Mesenchymal stem cell (in vitro differentiated cells and primary cell): ENCODE data around the gene PLCB1.

Source experiments
- DNase-seq: peaks from one replicate; pipeline ENCODE4 v3.0.0-alpha.2; 2013
- H2AFZ ChIP-seq: one replicate; pipeline ENCODE4 v1.6.1; 2013; ENCODE audit warnings: low read depth, mild to moderate bottlenecking, control low read depth, inconsistent platforms, low read length, moderate library complexity
- H2AK5ac ChIP-seq: 2 replicates; pipeline ENCODE4 v1.6.1; 2013; ENCODE audit warnings: low read length, moderate library complexity, mild to moderate bottlenecking, inconsistent platforms; ENCODE audit not compliant: severe bottlenecking
- H2BK120ac ChIP-seq: one replicate; pipeline ENCODE4 v1.6.1; 2013; ENCODE audit warnings: low read depth, mild to moderate bottlenecking, inconsistent platforms, low read length, moderate library complexity
- H2BK12ac ChIP-seq, 2 experiments: one replicate each; pipeline ENCODE4 v1.6.1; 2013; ENCODE audit warnings: inconsistent platforms in 2 of 2, low read length in 2 of 2, mild to moderate bottlenecking in 2 of 2, moderate library complexity in 2 of 2, control low read depth in 1 of 2
- H2BK15ac ChIP-seq: one replicate; pipeline ENCODE4 v1.6.1; 2013; ENCODE audit warnings: mild to moderate bottlenecking, low read depth, inconsistent platforms; ENCODE audit not compliant: poor library complexity, severe bottlenecking
- H2BK5ac ChIP-seq: 2 replicates; pipeline ENCODE4 v1.6.1; 2013; ENCODE audit warnings: low read depth, mild to moderate bottlenecking, low read length, control low read depth, inconsistent platforms; ENCODE audit not compliant: poor library complexity, severe bottlenecking
- H3K14ac ChIP-seq, 2 experiments: one replicate each; pipeline ENCODE4 v1.6.1; 2013; ENCODE audit warnings: inconsistent platforms in 2 of 2, low read length in 2 of 2, control low read depth in 1 of 2, mild to moderate bottlenecking in 1 of 2, moderate library complexity in 1 of 2
- H3K18ac ChIP-seq, 2 experiments: one replicate each; pipeline ENCODE4 v1.6.1; 2013; ENCODE audit warnings: inconsistent platforms in 2 of 2, low read length in 2 of 2, control low read depth in 1 of 2, low read depth in 1 of 2, mild to moderate bottlenecking in 1 of 2
- H3K23ac ChIP-seq, 2 experiments: one replicate each; pipeline ENCODE4 v1.6.1; 2013; ENCODE audit warnings: inconsistent platforms in 2 of 2, low read length in 2 of 2, mild to moderate bottlenecking in 2 of 2, moderate library complexity in 2 of 2, control low read depth in 1 of 2
- H3K27ac ChIP-seq: 2 replicates; pipeline ENCODE4 v1.5.1; 2013; ENCODE audit warnings: mild to moderate bottlenecking, moderate library complexity, low read length, control low read depth, inconsistent platforms; ENCODE audit not compliant: poor library complexity, severe bottlenecking
- H3K27me3 ChIP-seq, 2 experiments: 2 replicates each; pipeline versions ENCODE4 v1.6.1 to v1.7.0; 2013; ENCODE audit warnings: low read length in 2 of 2, mild to moderate bottlenecking in 2 of 2, moderate library complexity in 2 of 2, control low read depth in 1 of 2, inconsistent platforms in 1 of 2; ENCODE audit not compliant: control insufficient read depth in 1 of 2, insufficient read depth in 1 of 2
- H3K36me3 ChIP-seq, 2 experiments: 2 replicates each; pipeline versions ENCODE4 v1.6.1 to v1.7.0; 2013; ENCODE audit warnings: low read length in 2 of 2, control low read depth in 1 of 2, inconsistent platforms in 1 of 2, low read depth in 1 of 2, mild to moderate bottlenecking in 1 of 2; ENCODE audit not compliant: insufficient read depth in 2 of 2, control insufficient read depth in 1 of 2
- H3K4ac ChIP-seq, 2 experiments: one replicate each; pipeline ENCODE4 v1.6.1; 2013; ENCODE audit warnings: inconsistent platforms in 2 of 2, low read length in 2 of 2, mild to moderate bottlenecking in 2 of 2, moderate library complexity in 2 of 2, control low read depth in 1 of 2, low read depth in 1 of 2
- H3K4me1 ChIP-seq: 2 replicates; pipeline ENCODE4 v1.6.1; 2013; ENCODE audit warnings: low read depth, low read length, control low read depth; ENCODE audit not compliant: control insufficient read depth, insufficient read depth
- H3K4me2 ChIP-seq: 2 replicates; pipeline ENCODE4 v1.6.1; 2013; ENCODE audit warnings: low read length, mild to moderate bottlenecking, inconsistent platforms; ENCODE audit not compliant: poor library complexity, severe bottlenecking
- H3K4me3 ChIP-seq, 2 experiments: 2 replicates each; pipeline versions ENCODE4 v1.5.1 to v1.7.0; 2013; ENCODE audit warnings: low read length in 2 of 2, mild to moderate bottlenecking in 2 of 2, control low read depth in 1 of 2, low read depth in 1 of 2; ENCODE audit not compliant: insufficient read depth in 1 of 2
- H3K79me1 ChIP-seq: replicated peaks from 2 replicates; pipeline ENCODE4 v1.6.1; 2013; ENCODE audit warnings: mild to moderate bottlenecking, control low read depth, low read length, inconsistent platforms; ENCODE audit not compliant: poor library complexity, severe bottlenecking
- H3K9ac ChIP-seq: 2 replicates; pipeline ENCODE4 v1.7.0; 2013; ENCODE audit warnings: mild to moderate bottlenecking, low read length, moderate library complexity
- H3K9me3 ChIP-seq: 2 replicates; pipeline ENCODE4 v1.7.0; 2013; ENCODE audit warnings: mild to moderate bottlenecking, low read length; ENCODE audit not compliant: control insufficient read depth
- H4K8ac ChIP-seq: one replicate; pipeline ENCODE4 v1.6.1; 2013; ENCODE audit warnings: inconsistent platforms, mild to moderate bottlenecking, low read length, moderate library complexity
- H4K91ac ChIP-seq: one replicate; pipeline ENCODE4 v1.6.1; 2013; ENCODE audit warnings: mild to moderate bottlenecking, low read length, inconsistent platforms
- WGBS: methylation state at CpG from one replicate; pipeline ENCODE4 v1.1.7; 2013; ENCODE audit warnings: mixed read lengths; 5-methylcytosine and 5-hydroxymethylcytosine counted together

PLCB1 gene

DNA sequence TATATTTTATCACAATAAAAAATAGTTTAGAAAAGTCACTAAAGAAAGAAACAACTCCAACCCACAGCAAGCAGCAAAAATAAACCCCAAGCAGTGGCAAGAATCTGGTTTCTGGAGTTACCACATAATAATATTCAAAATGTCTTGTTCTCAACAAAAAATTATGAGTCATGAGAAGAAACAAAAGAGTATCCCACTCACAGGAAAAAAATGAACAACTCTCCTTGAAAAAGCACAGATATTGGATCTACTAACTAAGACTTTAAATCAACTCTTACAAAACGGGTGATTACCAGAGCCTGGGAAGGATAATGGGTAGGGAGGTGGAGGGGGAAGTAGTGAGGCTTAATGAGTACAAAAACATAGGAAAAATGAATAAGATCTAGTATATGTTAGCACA lies 425.6 kb downstream of the PLCB1 start:
- Histone ChIP-seq H3K36me3 (no peaks in the 10 kb centered on the region), H3K14ac (no peak overlapping the region), H3K27ac (no peak overlapping the region), H2AFZ (no peak overlapping the region), H3K23ac (no peak overlapping the region), H2BK12ac (no peak overlapping the region), H4K91ac (no peak overlapping the region), H3K9me3 (peaks cover 18% of the 10 kb centered on the region), H3K79me1 (no peaks in the 10 kb centered on the region), H3K4me1 (no peaks in the 10 kb centered on the region), H2BK15ac (no peak overlapping the region), H3K27me3 (no peaks in the 10 kb centered on the region), H4K8ac (no peak overlapping the region), H2BK120ac (no peak overlapping the region), H2AK5ac (no peak overlapping the region), H3K9ac (peak overlapping the region; percentile 27), H3K4ac (no peak overlapping the region), H3K4me3 (no peak overlapping the region), H3K18ac (no peak overlapping the region), H3K4me2 (no peak overlapping the region), H2BK5ac (no peak overlapping the region)
- WGBS, result no CpG with 5 or more reads among the region's 1 CpG
- DNase-seq, result no peak

DNA sequence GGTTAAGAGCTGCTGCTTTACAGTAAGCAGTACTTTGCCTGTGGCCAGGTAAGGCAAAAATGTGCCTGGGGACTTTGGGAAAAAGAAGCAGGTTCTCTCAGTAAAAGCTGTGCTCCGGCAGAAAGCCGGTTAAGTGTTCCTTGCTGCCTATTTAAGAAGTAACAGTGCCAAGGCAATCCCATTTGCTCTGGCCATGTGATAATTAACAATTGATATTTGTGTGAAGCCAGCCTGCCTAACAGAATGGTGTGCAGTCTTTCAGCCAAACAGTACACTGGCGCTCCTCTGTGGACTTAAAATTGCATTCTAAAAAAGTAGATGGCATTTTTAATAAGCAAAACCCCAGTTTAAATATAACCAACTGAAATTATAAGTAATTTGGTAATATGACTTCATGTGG lies 430.3 kb downstream of the PLCB1 start:
- Histone ChIP-seq H3K27ac (no peak overlapping the region), H2BK15ac (no peak overlapping the region), H3K14ac (no peak overlapping the region), H3K4me1 (no peaks in the 10 kb centered on the region), H3K9me3 (peaks cover 10% of the 10 kb centered on the region), H2AFZ (no peak overlapping the region), H4K8ac (no peak overlapping the region), H3K4me2 (no peak overlapping the region), H2BK120ac (no peak overlapping the region), H4K91ac (no peak overlapping the region), H3K79me1 (no peaks in the 10 kb centered on the region), H3K23ac (no peak overlapping the region), H2BK5ac (no peak overlapping the region), H3K9ac (no peak overlapping the region), H2AK5ac (no peak overlapping the region), H3K27me3 (no peaks in the 10 kb centered on the region), H2BK12ac (no peak overlapping the region), H3K18ac (no peak overlapping the region), H3K4me3 (no peak overlapping the region), H3K36me3 (no peaks in the 10 kb centered on the region), H3K4ac (no peak overlapping the region)
- no peak for DNase-seq
- WGBS, result 86% methylated on average over 2 of the region's 3 CpGs

DNA sequence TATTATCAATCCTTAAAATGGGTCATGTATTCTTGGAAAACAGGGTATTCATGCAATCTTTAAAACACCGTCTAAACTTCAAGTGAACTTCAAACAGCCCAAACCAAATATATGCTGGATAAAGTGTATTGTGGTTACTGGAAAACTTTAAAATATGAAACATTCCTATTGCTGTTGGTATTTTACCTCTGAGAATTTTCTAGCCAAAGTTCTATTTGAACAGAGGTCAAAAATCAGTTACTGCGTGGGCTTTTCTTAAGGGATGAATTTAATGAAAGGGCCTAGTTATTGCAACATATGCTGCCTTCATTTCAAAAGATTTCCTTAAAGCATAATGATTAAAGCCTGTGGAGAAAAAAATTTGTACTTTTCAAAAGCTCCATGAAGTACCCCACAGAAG lies 436.0 kb downstream of the PLCB1 start:
- H2AFZ ChIP-seq, result no peak overlapping the region
- no peaks in the 10 kb centered on the region for H3K79me1 ChIP-seq
- H3K4ac ChIP-seq, result no peak overlapping the region
- no CpG with 5 or more reads among the region's 2 CpGs for WGBS
- H3K14ac ChIP-seq, result no peak overlapping the region
- no peak for DNase-seq
- H3K4me3 ChIP-seq, result no peak overlapping the region
- no peaks in the 10 kb centered on the region for H3K9me3 ChIP-seq
- H3K23ac ChIP-seq, result no peak overlapping the region
- no peak overlapping the region for H2BK5ac ChIP-seq
- no peak overlapping the region for H2BK15ac ChIP-seq
- H2BK120ac ChIP-seq, result no peak overlapping the region
- H3K9ac ChIP-seq, result peak overlapping the region; percentile 63
- no peak overlapping the region for H3K27ac ChIP-seq
- H3K36me3 ChIP-seq, result no peaks in the 10 kb centered on the region
- no peak overlapping the region for H2BK12ac ChIP-seq
- H2AK5ac ChIP-seq, result no peak overlapping the region
- H3K18ac ChIP-seq, result no peak overlapping the region
- no peak overlapping the region for H4K8ac ChIP-seq
- no peaks in the 10 kb centered on the region for H3K27me3 ChIP-seq
- no peak overlapping the region for H4K91ac ChIP-seq
- H3K4me1 ChIP-seq, result no peaks in the 10 kb centered on the region
- no peak overlapping the region for H3K4me2 ChIP-seq

DNA sequence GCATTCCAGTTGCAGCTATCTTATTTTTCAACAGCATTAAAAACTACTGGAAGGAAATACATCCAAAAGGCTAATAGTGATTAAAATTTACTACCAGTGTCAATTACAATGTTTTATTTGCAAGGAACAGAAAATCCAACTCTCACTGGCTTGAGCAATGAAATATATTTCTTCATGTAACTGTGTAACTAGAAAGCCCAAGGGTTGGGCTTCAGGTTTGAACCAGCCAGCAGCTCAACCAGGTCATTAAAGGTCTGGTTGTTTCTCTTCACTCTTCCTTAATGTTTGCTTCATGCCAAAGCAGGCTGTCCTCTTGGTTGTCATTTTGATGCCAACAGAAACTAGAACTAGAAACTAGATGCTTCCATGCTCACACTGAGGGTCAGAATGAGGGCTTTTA lies 437.7 kb downstream of the PLCB1 start:
- Histone ChIP-seq H3K4me2 (no peak overlapping the region), H3K4ac (no peak overlapping the region), H2BK5ac (no peak overlapping the region), H2BK120ac (no peak overlapping the region), H2AK5ac (no peak overlapping the region), H2AFZ (no peak overlapping the region), H3K4me1 (no peaks in the 10 kb centered on the region), H3K18ac (no peak overlapping the region), H4K91ac (no peak overlapping the region), H3K14ac (no peak overlapping the region), H3K27me3 (no peaks in the 10 kb centered on the region), H3K36me3 (no peaks in the 10 kb centered on the region), H3K9ac (no peak overlapping the region), H2BK12ac (no peak overlapping the region), H2BK15ac (no peak overlapping the region), H3K4me3 (no peak overlapping the region), H3K9me3 (no peaks in the 10 kb centered on the region), H3K79me1 (no peaks in the 10 kb centered on the region), H3K23ac (no peak overlapping the region), H3K27ac (no peak overlapping the region), H4K8ac (no peak overlapping the region)
- no peak for DNase-seq
